ENCODE measurements around the gene UMODL1.
A peak's percentile ranks its signal among the peaks of the same experiment; 100 is the strongest.

UMODL1 gene

GRCh38 chr21:42164064-42164789 is 93.1 kb downstream of the UMODL1 start:
- Histone ChIP-seq H3K36me3 (replicated peaks) (no peaks in the 10 kb centered on the region), H3K4me3 (ENCODE audit: low read depth, low read length) (no peak overlapping the region), H3K27ac (no peak overlapping the region), H3K27me3 (replicated peaks) (no peaks in the 10 kb centered on the region)
- in situ Hi-C loops (cut with HindIII; ENCODE audit: low pct_ligation_motif_present, low sequenced_read_pairs), result no loop called here
- no peak for DNase-seq
- TF ChIP-seq, protein P1, sequence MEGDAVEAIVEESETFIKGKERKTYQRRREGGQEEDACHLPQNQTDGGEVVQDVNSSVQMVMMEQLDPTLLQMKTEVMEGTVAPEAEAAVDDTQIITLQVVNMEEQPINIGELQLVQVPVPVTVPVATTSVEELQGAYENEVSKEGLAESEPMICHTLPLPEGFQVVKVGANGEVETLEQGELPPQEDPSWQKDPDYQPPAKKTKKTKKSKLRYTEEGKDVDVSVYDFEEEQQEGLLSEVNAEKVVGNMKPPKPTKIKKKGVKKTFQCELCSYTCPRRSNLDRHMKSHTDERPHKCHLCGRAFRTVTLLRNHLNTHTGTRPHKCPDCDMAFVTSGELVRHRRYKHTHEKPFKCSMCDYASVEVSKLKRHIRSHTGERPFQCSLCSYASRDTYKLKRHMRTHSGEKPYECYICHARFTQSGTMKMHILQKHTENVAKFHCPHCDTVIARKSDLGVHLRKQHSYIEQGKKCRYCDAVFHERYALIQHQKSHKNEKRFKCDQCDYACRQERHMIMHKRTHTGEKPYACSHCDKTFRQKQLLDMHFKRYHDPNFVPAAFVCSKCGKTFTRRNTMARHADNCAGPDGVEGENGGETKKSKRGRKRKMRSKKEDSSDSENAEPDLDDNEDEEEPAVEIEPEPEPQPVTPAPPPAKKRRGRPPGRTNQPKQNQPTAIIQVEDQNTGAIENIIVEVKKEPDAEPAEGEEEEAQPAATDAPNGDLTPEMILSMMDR (IDR thresholded peaks at IDR 0.05; ENCODE audit: low read depth, low read length, missing control alignments), result peak; percentile 48

DNA sequence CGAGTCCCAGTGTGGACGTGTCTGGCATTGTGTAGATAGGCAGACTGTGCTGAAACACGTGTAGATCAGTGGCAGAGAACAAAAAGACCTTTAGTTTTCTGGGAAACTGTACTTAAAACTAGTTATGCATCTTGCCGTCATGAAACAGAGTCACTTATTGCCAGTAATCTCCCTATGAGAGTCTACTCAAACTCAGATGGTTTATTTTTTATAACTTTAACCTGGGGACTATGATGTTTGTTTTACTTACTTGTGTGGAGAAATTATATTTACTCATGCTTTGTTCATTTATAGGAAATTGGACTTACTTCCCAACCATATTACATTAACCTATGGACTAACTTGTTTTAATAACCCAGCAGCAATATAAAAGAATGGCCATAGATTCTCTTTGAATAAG is 93.7 kb downstream of the UMODL1 start:
- TF ChIP-seq, protein P1 (IDR thresholded peaks at IDR 0.05; ENCODE audit: low read depth, low read length, missing control alignments), result no peak
- Histone ChIP-seq H3K27me3 (replicated peaks) (no peaks in the 10 kb centered on the region), H3K27ac (no peak overlapping the region), H3K36me3 (replicated peaks) (no peaks in the 10 kb centered on the region), H3K4me3 (ENCODE audit: low read depth, low read length) (no peak overlapping the region)
- in situ Hi-C loops (cut with HindIII; ENCODE audit: low pct_ligation_motif_present, low sequenced_read_pairs), result no loop called here
- DNase-seq, result no peak

DNA sequence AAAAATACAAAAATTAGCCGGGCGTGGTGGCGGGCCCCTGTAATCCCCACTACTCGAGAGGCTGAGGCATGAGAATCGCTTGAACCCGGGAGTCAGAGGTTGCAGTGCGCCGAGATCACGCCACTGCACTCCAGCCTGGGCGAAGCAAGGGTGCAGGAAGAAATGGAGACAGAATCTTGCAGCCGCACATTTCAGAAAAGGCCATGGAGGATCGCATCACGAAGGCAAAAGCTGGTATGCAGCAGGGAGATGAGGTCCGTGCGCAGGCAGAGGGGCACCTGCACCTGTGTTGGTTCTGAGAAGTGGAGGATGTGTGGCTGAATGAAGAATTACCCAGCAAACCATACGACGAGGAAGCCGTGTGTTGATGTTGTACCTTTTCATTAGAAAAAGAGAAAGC is 94.8 kb downstream of the UMODL1 start:
- Histone ChIP-seq H3K27me3 (replicated peaks) (no peaks in the 10 kb centered on the region), H3K4me3 (ENCODE audit: low read depth, low read length) (no peak overlapping the region), H3K36me3 (replicated peaks) (no peaks in the 10 kb centered on the region), H3K27ac (no peak overlapping the region)
- in situ Hi-C loops (cut with HindIII; ENCODE audit: low pct_ligation_motif_present, low sequenced_read_pairs), result no loop called here
- TF ChIP-seq, protein P1 (IDR thresholded peaks at IDR 0.05; ENCODE audit: low read depth, low read length, missing control alignments), result no peak
- no peak for DNase-seq

GRCh38 chr21:42169758-42170157 is 98.6 kb downstream of the UMODL1 start:
- Histone ChIP-seq H3K27me3 (replicated peaks) (no peaks in the 10 kb centered on the region), H3K4me3 (ENCODE audit: low read depth, low read length) (no peak overlapping the region), H3K36me3 (replicated peaks) (no peaks in the 10 kb centered on the region), H3K27ac (no peak overlapping the region)
- TF ChIP-seq, protein P1 (IDR thresholded peaks at IDR 0.05; ENCODE audit: low read depth, low read length, missing control alignments), result no peak
- DNase-seq, result no peak
- in situ Hi-C loops (cut with HindIII; ENCODE audit: low pct_ligation_motif_present, low sequenced_read_pairs), result no loop called here

DNA sequence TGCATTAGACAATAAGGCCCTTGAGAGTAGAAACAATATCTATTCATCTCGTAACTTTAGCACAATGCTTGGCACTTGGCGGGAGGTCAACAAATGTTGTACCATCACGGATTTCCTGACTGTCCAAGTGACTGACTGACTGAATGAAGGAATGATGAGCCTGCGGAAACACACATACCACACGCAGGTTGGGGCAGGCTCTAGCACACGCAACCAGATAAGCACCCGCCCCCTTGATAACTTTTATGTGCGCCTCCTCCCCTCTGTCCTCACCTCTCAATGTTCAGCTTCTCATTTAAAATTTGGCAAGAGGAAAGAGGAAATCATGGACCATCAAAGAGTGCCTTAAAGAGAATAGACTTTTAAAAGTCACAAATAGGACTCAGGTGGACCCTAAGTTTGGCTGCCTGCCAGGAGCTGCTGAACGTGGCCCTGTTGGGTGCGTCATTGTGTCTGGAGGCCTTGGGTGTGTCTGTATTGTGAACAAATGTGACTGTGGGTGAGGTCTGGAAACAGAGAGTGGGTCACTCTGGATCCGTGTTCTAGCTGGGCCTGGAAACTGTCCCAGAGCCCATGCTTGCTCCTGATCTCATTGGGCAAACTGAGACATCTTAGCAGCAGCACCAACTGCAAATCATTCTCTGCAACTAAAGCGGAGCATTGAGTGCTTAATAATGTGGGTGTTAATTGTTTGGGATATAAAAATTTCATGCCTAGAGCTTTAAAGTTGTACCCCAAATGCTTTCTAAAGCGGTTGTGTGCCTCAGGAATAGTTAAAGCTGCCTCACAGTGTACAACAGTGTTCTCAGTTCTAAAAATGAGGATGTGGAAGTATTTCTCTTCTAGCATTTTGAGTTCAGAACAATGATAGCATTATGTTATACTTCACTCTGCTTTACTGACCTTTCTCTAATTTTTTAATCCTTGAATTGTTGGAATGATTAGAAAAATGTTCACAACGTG is 100.3 kb downstream of the UMODL1 start:
- Histone ChIP-seq H3K27ac (no peak overlapping the region), H3K36me3 (replicated peaks) (no peaks in the 10 kb centered on the region), H3K4me3 (ENCODE audit: low read depth, low read length) (no peak overlapping the region), H3K27me3 (replicated peaks) (no peaks in the 10 kb centered on the region)
- in situ Hi-C loops (cut with HindIII; ENCODE audit: low pct_ligation_motif_present, low sequenced_read_pairs), result no loop called here
- DNase-seq, result no peak
- TF ChIP-seq, protein P1 (IDR thresholded peaks at IDR 0.05; ENCODE audit: low read depth, low read length, missing control alignments), result no peak
